GM19193 (cell line): ENCODE results near the gene PLXNA4.

Source experiments
- POLR2A ChIP-seq: IDR thresholded peaks from 4 replicates; pipeline ENCODE4 v1.6.1; 2011; ENCODE audit not compliant: insufficient read depth, insufficient read length; ENCODE audit errors: extremely low read depth

Gene PLXNA4

GRCh38 chr7:132114411-132114810, 461.9 kb downstream of the PLXNA4 start:
- TF ChIP-seq POLR2A: no peak

- no peak for TF ChIP-seq POLR2A
Observed at GRCh38 chr7:132113536-132114371, 462.5 kb downstream of the PLXNA4 start.

- TF ChIP-seq POLR2A: no peak
Observed at GRCh38 chr7:132112657-132113056, 463.6 kb downstream of the PLXNA4 start.

GRCh38 chr7:132112106-132112505, 464.2 kb downstream of the PLXNA4 start:
- TF ChIP-seq POLR2A: no peak

GRCh38 chr7:132110692-132111091, 465.6 kb downstream of the PLXNA4 start:
- TF ChIP-seq POLR2A: no peak

GRCh38 chr7:132109769-132110168, 466.5 kb downstream of the PLXNA4 start:
- no peak for TF ChIP-seq POLR2A

- TF ChIP-seq POLR2A: no peak
Observed at GRCh38 chr7:132108563-132108962, 467.7 kb downstream of the PLXNA4 start.

DNA sequence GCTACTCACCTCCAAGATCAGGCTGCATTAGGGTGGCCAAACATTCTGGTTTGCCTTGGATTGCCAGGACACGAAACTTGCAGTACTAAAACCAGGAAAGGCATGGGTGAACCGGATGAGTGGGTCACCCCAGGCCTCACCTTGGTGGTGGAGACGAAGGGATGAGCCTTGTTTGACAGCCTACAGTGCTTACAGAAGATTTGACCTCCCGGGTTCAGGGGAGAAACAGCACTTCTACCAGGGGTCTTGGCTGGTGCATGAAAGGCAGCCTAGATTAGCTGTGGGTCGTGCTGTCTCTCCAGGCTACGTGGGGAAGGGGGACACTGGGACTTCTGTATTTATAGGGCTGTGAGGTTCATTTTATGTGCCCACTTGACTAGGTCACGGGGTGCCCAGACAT, 469.8 kb downstream of the PLXNA4 start:
- no peak for TF ChIP-seq POLR2A

GRCh38 chr7:132105096-132105495, 471.2 kb downstream of the PLXNA4 start:
- no peak for TF ChIP-seq POLR2A

DNA sequence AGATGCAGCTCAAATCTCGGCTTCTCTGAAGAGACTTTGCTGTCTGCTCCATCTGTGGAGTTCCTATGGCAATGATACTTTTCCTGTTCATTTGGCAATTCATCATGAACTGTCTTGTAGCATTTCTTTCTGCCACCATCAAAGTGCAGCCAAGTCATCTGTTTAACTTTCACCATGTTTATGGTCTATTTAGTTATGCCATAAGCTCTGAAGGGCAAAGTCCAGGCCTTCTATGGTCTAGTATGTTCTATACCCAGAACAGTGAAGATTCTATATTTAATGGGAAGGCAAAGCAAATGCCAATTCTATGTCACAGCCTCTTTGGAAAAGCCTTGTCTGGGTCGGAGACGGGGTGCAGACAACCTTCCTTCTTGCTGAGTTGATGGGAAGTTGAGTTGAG, 472.6 kb downstream of the PLXNA4 start:
- no peak for TF ChIP-seq POLR2A

- TF ChIP-seq POLR2A: no peak
Observed at GRCh38 chr7:132102942-132103341, 473.3 kb downstream of the PLXNA4 start.

- TF ChIP-seq POLR2A: no peak
Observed at GRCh38 chr7:132102391-132102790, 473.9 kb downstream of the PLXNA4 start.

- TF ChIP-seq POLR2A: no peak
Observed at GRCh38 chr7:132100981-132101380, 475.3 kb downstream of the PLXNA4 start.

DNA sequence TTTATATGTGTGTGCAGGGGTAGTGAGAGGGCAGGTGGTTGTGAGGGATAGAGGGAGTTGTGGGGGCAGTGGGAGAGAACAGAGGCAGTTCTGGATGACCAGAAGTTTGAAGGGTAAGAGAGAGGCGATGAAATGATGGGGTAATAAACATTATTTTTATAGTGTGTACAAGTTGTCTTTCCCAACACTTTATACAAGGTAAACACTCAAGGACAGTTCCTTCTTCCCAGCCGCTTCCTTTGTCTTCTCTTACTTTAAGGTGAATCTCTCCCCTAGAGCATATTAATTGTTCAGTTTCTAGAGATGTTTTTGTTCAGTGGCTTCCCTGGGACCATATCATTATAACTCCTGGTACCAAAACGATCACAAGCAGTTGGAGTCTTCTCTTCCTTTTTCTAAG, 475.8 kb downstream of the PLXNA4 start:
- TF ChIP-seq POLR2A: no peak

GRCh38 chr7:132099163-132099562, 477.1 kb downstream of the PLXNA4 start:
- TF ChIP-seq POLR2A: no peak

GRCh38 chr7:132098327-132098726, 477.9 kb downstream of the PLXNA4 start:
- TF ChIP-seq POLR2A: no peak
